Measurements from ENCODE around the gene ANKHD1.

The ANKHD1 gene

GRCh38 chr5:140360681-140361479, 40.8 kb upstream of the ANKHD1 start:
- no peaks in the 10 kb centered on the region for H3K27me3 ChIP-seq (ENCODE audit: insufficient read depth, poor library complexity, severe bottlenecking)
- H3K27ac ChIP-seq (replicated peaks): no peak overlapping the region
- no peak for DNase-seq (ENCODE audit: low read depth in 1 of 2, low spot score in 1 of 2)
- no peak overlapping the region for H3K4me3 ChIP-seq (replicated peaks; ENCODE audit: insufficient read depth, low read length)
- TF ChIP-seq GABPA (IDR thresholded peaks at IDR 0.05; ENCODE audit: low read depth): no peak
- TF ChIP-seq SPI1 (IDR thresholded peaks at IDR 0.05; ENCODE audit: borderline replicate concordance, low read depth): no peak
- TF ChIP-seq CTCF (IDR thresholded peaks at IDR 0.05; ENCODE audit: insufficient read depth, low read length): no peak
- no peak for TF ChIP-seq POLR2AphosphoS5 (IDR thresholded peaks at IDR 0.05; ENCODE audit: low read depth)
- TF ChIP-seq REST (IDR thresholded peaks at IDR 0.05; ENCODE audit: insufficient replicate concordance, low read depth): no peak

GRCh38 chr5:140361901-140362300, 39.7 kb upstream of the ANKHD1 start:
- DNase-seq (ENCODE audit: low read depth in 1 of 2, low spot score in 1 of 2): no peak
- H3K27me3 ChIP-seq (ENCODE audit: insufficient read depth, poor library complexity, severe bottlenecking): no peaks in the 10 kb centered on the region
- no peak for TF ChIP-seq REST (IDR thresholded peaks at IDR 0.05; ENCODE audit: insufficient replicate concordance, low read depth)
- no peak for TF ChIP-seq POLR2AphosphoS5 (IDR thresholded peaks at IDR 0.05; ENCODE audit: low read depth)
- TF ChIP-seq CTCF (IDR thresholded peaks at IDR 0.05; ENCODE audit: insufficient read depth, low read length): no peak
- TF ChIP-seq GABPA (IDR thresholded peaks at IDR 0.05; ENCODE audit: low read depth): no peak
- TF ChIP-seq SPI1 (IDR thresholded peaks at IDR 0.05; ENCODE audit: borderline replicate concordance, low read depth): no peak
- no peak overlapping the region for H3K4me3 ChIP-seq (replicated peaks; ENCODE audit: insufficient read depth, low read length)
- H3K27ac ChIP-seq (replicated peaks): no peak overlapping the region

GRCh38 chr5:140362311-140362710, 39.3 kb upstream of the ANKHD1 start:
- Histone ChIP-seq H3K27ac (replicated peaks) (no peak overlapping the region), H3K27me3 (ENCODE audit: insufficient read depth, poor library complexity, severe bottlenecking) (no peaks in the 10 kb centered on the region), H3K4me3 (replicated peaks; ENCODE audit: insufficient read depth, low read length) (no peak overlapping the region)
- TF ChIP-seq GABPA (IDR thresholded peaks at IDR 0.05; ENCODE audit: low read depth) (no peak), SPI1 (IDR thresholded peaks at IDR 0.05; ENCODE audit: borderline replicate concordance, low read depth) (no peak), CTCF (IDR thresholded peaks at IDR 0.05; ENCODE audit: insufficient read depth, low read length) (no peak), REST (IDR thresholded peaks at IDR 0.05; ENCODE audit: insufficient replicate concordance, low read depth) (no peak), POLR2AphosphoS5 (IDR thresholded peaks at IDR 0.05; ENCODE audit: low read depth) (no peak)
- DNase-seq (ENCODE audit: low read depth in 1 of 2, low spot score in 1 of 2): no peak
